ENCODE data around the gene NAALADL2. TPM values are rescaled to one million over a fixed set of nuclear protein-coding genes. Genes with fewer than 3 reads are reported as not detected.

The NAALADL2 gene
- total RNA-seq, 1 donor, result 23.5 TPM

DNA sequence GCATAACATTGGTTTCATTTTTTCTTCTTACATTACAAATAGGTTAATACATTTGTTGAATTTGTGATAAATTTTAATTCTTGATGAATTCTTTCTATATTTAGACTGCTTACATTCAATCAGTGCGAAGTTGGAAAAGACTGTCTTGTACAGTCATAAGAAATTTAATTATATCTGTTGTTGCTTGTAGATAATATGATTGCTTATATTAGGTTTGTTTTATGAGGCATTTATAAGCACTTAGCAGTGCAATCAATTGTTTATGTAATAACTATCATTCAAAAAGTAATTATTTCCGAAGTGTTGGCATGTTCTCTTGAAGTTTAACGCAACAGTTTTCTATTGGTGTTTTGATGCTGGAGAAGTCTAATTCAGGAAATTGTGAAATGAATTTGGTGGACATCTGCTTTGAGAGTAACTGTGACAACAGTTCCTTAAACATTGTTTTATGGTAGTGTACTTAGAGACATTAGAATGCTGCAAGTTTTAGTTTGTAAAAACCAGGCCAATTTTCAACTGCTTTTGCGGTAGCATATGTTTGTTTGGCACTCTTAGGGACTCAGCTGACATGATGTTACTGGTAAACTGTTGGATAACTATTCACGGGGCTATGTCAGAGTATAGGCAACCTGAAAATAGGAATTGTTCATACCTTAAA is 99.7 kb downstream of the NAALADL2 start:
- TF ChIP-seq, protein P1, sequence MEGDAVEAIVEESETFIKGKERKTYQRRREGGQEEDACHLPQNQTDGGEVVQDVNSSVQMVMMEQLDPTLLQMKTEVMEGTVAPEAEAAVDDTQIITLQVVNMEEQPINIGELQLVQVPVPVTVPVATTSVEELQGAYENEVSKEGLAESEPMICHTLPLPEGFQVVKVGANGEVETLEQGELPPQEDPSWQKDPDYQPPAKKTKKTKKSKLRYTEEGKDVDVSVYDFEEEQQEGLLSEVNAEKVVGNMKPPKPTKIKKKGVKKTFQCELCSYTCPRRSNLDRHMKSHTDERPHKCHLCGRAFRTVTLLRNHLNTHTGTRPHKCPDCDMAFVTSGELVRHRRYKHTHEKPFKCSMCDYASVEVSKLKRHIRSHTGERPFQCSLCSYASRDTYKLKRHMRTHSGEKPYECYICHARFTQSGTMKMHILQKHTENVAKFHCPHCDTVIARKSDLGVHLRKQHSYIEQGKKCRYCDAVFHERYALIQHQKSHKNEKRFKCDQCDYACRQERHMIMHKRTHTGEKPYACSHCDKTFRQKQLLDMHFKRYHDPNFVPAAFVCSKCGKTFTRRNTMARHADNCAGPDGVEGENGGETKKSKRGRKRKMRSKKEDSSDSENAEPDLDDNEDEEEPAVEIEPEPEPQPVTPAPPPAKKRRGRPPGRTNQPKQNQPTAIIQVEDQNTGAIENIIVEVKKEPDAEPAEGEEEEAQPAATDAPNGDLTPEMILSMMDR (IDR thresholded peaks at IDR 0.05; ENCODE audit: extremely low read depth, low read depth, low read length), result no peak
- H3K27ac ChIP-seq (ENCODE audit: low read depth, low read length), result no peak overlapping the region
- H3K9me3 ChIP-seq (ENCODE audit: low read depth, low read length), result no peaks in the 10 kb centered on the region
- H3K4me1 ChIP-seq (ENCODE audit: insufficient read depth, low read length), result peaks cover 30% of the 10 kb centered on the region
- H3K36me3 ChIP-seq (ENCODE audit: insufficient read depth, low read length), result no peaks in the 10 kb centered on the region
- H2AFZ ChIP-seq (ENCODE audit: low read length), result no peak overlapping the region
- H3K4me3 ChIP-seq (ENCODE audit: insufficient read depth, low read length), result no peak overlapping the region
- H3K4me2 ChIP-seq (ENCODE audit: insufficient read depth, low read length), result no peak overlapping the region
- H3K27me3 ChIP-seq (ENCODE audit: insufficient read depth, low read length), result no peaks in the 10 kb centered on the region
- H3K79me2 ChIP-seq (ENCODE audit: insufficient read depth, low read length), result no peaks in the 10 kb centered on the region
- DNase-seq (ENCODE audit: insufficient read length, low spot score, missing footprints), result no peak
- no peaks in the 10 kb centered on the region for H4K20me1 ChIP-seq (ENCODE audit: insufficient read depth, low read length)

DNA sequence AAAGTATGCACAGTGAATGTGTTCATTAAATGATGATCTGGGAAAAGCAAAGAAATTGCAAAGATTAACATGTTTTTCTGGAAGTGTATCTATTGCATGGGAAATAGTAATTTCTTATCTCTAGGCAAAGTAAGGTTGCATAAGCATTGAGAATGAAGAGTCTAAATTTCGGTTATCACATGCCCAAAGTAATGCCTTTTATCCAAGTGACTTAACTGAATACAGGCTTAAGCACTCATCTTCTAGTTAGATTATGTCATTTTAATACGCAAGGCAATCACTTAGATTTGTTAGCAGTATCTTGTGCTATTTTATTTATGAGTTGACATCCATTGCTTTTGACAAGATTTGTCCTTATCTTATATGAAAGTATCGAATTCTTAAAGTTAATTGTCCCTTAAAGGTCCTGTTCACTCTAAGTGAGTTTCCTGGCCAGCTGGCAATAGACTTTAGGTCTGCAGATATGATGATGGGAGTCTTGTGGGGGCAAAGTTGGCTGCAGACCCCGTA is 100.5 kb downstream of the NAALADL2 start:
- Histone ChIP-seq H3K79me2 (ENCODE audit: insufficient read depth, low read length) (no peaks in the 10 kb centered on the region), H3K4me2 (ENCODE audit: insufficient read depth, low read length) (no peak overlapping the region), H3K9me3 (ENCODE audit: low read depth, low read length) (no peaks in the 10 kb centered on the region), H3K4me1 (ENCODE audit: insufficient read depth, low read length) (peaks cover 30% of the 10 kb centered on the region), H3K36me3 (ENCODE audit: insufficient read depth, low read length) (no peaks in the 10 kb centered on the region), H3K4me3 (ENCODE audit: insufficient read depth, low read length) (no peak overlapping the region), H3K27ac (ENCODE audit: low read depth, low read length) (no peak overlapping the region), H4K20me1 (ENCODE audit: insufficient read depth, low read length) (no peaks in the 10 kb centered on the region), H3K27me3 (ENCODE audit: insufficient read depth, low read length) (no peaks in the 10 kb centered on the region), H2AFZ (ENCODE audit: low read length) (no peak overlapping the region)
- no peak for DNase-seq (ENCODE audit: insufficient read length, low spot score, missing footprints)
- TF ChIP-seq, protein P1 (IDR thresholded peaks at IDR 0.05; ENCODE audit: extremely low read depth, low read depth, low read length), result no peak

DNA sequence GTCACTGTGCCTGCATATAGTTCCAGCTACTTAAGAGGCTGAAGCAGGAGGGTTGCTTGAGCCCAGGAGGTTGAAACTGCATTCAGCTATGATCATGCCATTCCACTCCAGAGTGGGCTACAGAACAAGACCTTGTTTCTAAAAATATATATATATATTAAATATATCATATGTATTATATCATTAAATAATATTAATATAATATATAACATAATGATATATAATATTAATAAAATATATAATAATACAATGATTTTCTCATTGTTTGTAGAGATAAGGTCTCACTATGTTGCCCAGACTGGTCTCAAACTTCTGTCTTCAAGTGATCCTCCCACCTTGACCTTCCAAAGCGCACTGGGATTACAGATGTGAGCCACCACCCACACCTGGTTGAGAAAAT is 101.8 kb downstream of the NAALADL2 start:
- Histone ChIP-seq H3K4me1 (ENCODE audit: insufficient read depth, low read length) (peaks cover 21% of the 10 kb centered on the region), H2AFZ (ENCODE audit: low read length) (no peak overlapping the region), H3K27me3 (ENCODE audit: insufficient read depth, low read length) (no peaks in the 10 kb centered on the region), H3K79me2 (ENCODE audit: insufficient read depth, low read length) (no peaks in the 10 kb centered on the region), H3K36me3 (ENCODE audit: insufficient read depth, low read length) (no peaks in the 10 kb centered on the region), H3K9me3 (ENCODE audit: low read depth, low read length) (no peaks in the 10 kb centered on the region), H3K4me3 (ENCODE audit: insufficient read depth, low read length) (no peak overlapping the region), H4K20me1 (ENCODE audit: insufficient read depth, low read length) (no peaks in the 10 kb centered on the region), H3K27ac (ENCODE audit: low read depth, low read length) (no peak overlapping the region), H3K4me2 (ENCODE audit: insufficient read depth, low read length) (no peak overlapping the region)
- TF ChIP-seq, protein P1 (IDR thresholded peaks at IDR 0.05; ENCODE audit: extremely low read depth, low read depth, low read length), result no peak
- DNase-seq (ENCODE audit: insufficient read length, low spot score, missing footprints), result no peak

DNA sequence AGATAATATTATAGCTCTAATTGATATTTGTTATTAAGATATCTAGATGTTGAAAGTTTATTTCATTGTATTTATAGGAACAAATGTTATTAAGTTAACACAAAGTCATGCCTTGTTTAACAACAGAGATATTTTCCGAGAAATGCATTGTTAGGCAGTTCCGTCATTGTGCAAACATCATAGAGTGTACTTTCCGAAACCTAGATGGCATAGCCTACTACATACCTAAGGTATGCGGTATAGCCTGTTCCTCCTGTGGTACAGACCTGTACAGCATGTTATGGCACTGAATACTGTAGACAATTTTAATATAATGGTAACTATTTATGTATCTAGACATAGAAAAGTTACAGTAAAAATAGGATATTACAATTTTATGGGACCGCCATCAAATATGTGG is 114.3 kb downstream of the NAALADL2 start:
- no peaks in the 10 kb centered on the region for H3K79me2 ChIP-seq (ENCODE audit: insufficient read depth, low read length)
- H2AFZ ChIP-seq (ENCODE audit: low read length), result no peak overlapping the region
- TF ChIP-seq, protein P1 (IDR thresholded peaks at IDR 0.05; ENCODE audit: extremely low read depth, low read depth, low read length), result no peak
- DNase-seq (ENCODE audit: insufficient read length, low spot score, missing footprints), result no peak
- H3K27ac ChIP-seq (ENCODE audit: low read depth, low read length), result no peak overlapping the region
- no peaks in the 10 kb centered on the region for H3K36me3 ChIP-seq (ENCODE audit: insufficient read depth, low read length)
- no peaks in the 10 kb centered on the region for H3K27me3 ChIP-seq (ENCODE audit: insufficient read depth, low read length)
- H3K4me3 ChIP-seq (ENCODE audit: insufficient read depth, low read length), result no peak overlapping the region
- no peak overlapping the region for H3K4me2 ChIP-seq (ENCODE audit: insufficient read depth, low read length)
- no peaks in the 10 kb centered on the region for H3K9me3 ChIP-seq (ENCODE audit: low read depth, low read length)
- H3K4me1 ChIP-seq (ENCODE audit: insufficient read depth, low read length), result no peaks in the 10 kb centered on the region
- H4K20me1 ChIP-seq (ENCODE audit: insufficient read depth, low read length), result no peaks in the 10 kb centered on the region

All from osteoblast (primary cell).